DMS79 (cell line): ENCODE data around the gene RPIA.
"Not testable (repeated sequence)": the region's sequence is repeated elsewhere in the genome, so short reads cannot be mapped to it uniquely, and the experiment has no call there.

ENCODE experiments used
- DNase-seq: peaks from one replicate; lab custom pipeline; 2025; lab: John Stamatoyannopoulos, UW

RPIA gene

GRCh38 chr2:88735853-88736252, 44.4 kb downstream of the RPIA start:
- DNase-seq = no peak

DNA sequence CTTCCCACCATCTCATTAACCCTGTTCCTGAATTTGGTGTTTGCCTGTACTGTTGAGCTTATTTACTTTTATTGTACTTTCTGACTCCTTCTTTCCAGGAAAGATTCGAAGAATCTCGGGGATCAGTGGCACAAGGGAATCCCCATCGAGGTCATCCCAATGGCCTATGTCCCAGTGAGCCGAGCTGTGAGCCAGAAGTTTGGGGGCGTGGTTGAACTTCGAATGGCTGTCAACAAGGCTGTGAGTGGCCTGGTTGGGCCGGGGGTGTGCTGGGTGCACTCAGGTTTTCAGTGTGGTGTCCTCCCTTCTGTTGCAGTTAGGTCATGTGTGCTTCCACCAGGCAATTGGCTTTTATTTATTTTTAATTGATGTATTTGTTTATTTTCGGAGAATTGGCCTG, 45.0 kb downstream of the RPIA start:
- no peak for DNase-seq

- DNase-seq = no peak
Measured at GRCh38 chr2:88737385-88737784, 45.9 kb downstream of the RPIA start.

GRCh38 chr2:88738271-88738670, 46.8 kb downstream of the RPIA start:
- no peak for DNase-seq

- DNase-seq = peak; percentile 12
Measured at GRCh38 chr2:88739985-88740600, 48.6 kb downstream of the RPIA start.

DNA sequence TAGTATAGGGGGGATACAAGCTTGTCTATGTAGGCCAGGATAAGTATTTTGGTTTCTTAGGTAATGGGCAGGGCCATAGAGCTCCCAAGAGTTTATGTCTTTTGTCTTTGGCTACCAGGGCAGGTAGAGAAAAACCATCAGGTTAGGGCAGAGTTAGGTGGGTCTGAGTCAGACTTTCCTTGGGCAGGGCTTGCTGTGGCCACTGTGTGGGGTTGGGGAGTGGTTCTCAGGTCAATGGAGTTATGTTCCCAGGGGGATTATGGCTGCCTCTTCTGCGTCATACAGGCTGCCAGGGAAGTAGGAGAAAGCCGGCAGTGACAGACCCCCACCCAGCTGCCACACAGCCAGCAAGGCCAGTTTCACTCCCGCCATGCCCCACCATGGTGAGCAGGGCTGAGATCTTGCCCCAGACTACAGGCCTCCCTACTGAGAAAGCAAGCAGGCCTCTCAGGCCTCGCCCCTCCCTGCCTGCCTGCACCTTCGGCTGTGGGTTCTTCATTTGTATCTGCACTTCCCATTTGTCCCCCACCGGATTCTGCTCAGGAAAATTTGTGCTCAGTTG, 55.5 kb downstream of the RPIA start:
- DNase-seq = no peak

- no peak for DNase-seq
Measured at GRCh38 chr2:88747990-88748389, 56.5 kb downstream of the RPIA start.

DNA sequence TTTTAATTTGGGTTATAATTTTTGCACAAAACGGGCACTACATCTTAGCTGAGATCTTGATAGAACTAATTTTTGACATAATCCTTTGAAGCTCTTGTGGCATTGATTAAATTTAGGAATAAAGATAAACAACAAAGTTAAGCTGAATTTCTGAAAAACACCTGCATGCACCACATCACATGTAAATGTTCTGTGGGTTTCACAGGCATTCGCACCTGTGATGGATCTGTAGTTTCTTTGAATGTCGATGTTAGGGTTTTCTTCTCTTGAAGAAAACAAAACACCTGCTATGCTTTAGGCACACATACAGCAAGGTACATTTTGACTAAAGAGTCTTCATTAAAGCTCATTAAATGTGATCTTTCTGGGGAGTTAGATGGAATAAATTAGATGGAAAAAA, 60.3 kb downstream of the RPIA start:
- DNase-seq = no peak

GRCh38 chr2:88753833-88754584, 62.5 kb downstream of the RPIA start:
- DNase-seq = no peak

GRCh38 chr2:88754585-88755320, 63.3 kb downstream of the RPIA start:
- no peak for DNase-seq

DNA sequence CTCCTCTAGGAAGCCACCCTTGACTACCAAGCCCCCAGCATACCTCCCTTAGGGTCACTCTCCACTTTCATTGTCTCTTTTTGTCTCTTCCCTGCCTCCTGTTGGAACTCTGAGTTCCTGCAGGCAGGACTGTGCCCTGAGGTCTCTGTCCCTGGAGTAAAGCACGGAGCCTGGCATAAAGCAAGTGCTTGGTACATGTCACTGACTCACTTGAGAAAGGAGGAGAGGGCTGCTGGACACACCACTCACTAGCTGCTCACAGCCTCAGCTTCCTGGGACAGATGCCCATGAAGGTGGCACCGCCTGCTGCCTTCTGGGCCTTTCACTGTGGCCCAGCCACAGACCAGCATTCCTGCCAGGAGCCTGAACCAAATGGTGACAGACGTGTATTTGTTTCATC, 64.4 kb downstream of the RPIA start:
- no peak for DNase-seq

- no peak for DNase-seq
Measured at GRCh38 chr2:88757025-88757424, 65.6 kb downstream of the RPIA start.

GRCh38 chr2:88758702-88759101, 67.2 kb downstream of the RPIA start:
- not testable (repeated sequence) for DNase-seq

GRCh38 chr2:88760819-88761598, 69.5 kb downstream of the RPIA start:
- DNase-seq = no peak

- DNase-seq = no peak
Measured at GRCh38 chr2:88764141-88764849, 72.8 kb downstream of the RPIA start.

- DNase-seq = no peak
Measured at GRCh38 chr2:88764850-88765153, 73.3 kb downstream of the RPIA start.

DNA sequence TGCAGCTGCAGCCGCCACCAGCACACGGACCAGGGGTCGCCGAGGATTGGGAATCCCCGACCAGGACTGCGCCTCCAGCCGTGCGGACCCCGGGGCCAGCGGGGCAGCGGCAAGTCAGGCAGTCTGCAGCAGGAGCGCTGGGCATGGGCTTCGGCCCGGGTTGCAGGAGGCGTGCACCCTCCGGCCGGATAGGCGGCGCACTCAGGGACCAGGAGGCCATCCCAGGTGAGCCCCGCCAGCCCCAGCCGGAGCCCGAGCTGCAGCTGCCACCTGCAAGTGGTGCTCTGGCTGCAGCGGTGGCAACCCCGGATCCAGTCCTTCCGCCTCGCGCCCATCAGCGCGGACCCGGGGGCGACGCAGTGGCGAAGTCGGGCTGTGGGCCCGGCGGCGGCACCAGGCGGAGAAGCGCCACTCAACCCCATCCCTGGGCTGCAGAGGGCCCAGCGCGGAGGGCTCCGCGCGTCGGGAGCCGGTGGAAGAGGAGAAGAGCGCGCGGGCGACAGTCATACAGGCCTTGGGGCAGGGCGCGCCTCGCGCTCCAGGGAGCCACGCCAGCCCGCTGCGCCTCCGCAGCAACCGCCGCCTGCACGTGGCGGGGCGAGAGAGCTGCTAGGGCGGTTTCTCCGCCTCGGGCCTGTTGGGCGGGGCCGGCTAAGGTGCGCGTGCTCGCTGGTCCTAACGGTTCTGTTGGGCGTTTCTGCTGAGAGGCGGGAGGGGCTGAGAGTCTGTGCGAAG, 73.8 kb downstream of the RPIA start:
- no peak for DNase-seq

- DNase-seq = not testable (repeated sequence)
Measured at GRCh38 chr2:88765889-88766481, 74.5 kb downstream of the RPIA start.

DNA sequence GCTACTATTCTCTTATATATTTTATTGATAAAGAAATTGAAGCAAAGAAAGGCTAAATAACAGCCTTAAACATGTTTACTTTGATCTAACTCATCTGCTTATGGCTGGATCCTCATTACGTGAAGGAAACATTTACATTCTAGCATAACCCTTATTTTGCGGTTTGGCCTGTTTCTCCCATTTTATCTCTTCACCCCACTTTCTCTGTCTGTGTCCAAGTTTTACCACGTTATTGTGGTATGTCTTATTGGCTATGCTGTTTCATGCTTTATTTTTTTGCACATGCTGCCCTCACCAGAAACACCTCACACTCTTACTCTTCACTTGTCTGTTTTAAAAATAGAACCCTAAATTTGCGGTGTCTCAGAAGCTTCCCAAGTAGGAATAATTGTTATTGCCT, 78.5 kb downstream of the RPIA start:
- DNase-seq = no peak

DNA sequence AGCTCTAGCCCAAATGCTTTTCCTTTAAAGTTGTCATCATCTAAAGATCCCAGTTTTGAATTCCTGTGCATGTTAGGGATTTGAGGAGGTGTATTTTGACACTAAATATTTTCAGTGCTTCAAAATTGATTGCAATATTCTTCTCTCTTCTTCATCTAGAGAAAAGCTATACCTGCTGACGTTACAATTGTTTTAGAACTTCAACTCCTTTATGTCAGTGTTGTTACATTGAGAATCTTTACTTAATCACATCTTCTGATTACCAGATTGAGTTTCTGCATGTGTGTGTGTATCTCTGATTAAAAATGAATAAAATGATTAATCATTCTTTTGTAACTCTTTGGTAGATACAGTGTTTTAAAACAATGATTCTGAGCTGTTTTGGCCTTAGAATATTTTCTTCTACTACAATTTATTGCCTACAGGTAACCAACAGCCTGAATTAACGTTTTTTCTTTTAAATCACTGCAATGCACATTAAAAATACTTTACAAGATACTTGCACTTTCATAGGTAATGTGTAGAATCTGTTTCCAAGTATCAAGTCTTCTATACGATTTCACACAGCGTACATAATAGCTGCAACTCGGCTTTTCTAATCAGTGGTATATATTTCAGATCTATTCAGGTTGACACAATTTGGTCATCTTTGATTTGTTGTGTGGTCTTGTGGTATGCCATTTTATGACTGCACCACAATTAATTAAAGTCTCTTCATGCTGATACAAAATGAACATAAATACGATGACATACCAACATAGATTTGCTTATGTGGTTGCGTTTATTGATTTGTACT, 82.0 kb downstream of the RPIA start:
- DNase-seq = not testable (repeated sequence)
